Esophagus muscularis mucosa (tissue), 4 donors: ENCODE data around the gene ACACA. TPM values are rescaled to one million over a fixed set of nuclear protein-coding genes. Genes with fewer than 3 reads are reported as not detected.

Source experiments
- DNase-seq: peaks from one replicate; pipeline ENCODE4 v3.0.0-alpha.2; 2017; ENCODE audit errors: extremely low spot score
- H3K27ac ChIP-seq, 4 donors: fragments of 200-600 bp; sonication (generic); replicated peaks in 1 of 4; 1 replicate in 3 of 4; 2 replicates in 1 of 4; pipeline ENCODE4 v1.5.1; 2016 to 2019; ENCODE audit warnings: mild to moderate bottlenecking in 1 of 4
- H3K27me3 ChIP-seq, 4 donors: fragments of 200-600 bp; sonication (generic); one replicate each; pipeline versions ENCODE4 v1.5.1 to v1.6.0; 2016 to 2019
- H3K36me3 ChIP-seq, 4 donors: fragments of 200-600 bp; sonication (generic); one replicate each; pipeline ENCODE4 v1.5.1; 2016 to 2019
- H3K4me1 ChIP-seq, 4 donors: fragments of 200-600 bp; sonication (generic); one replicate each; pipeline ENCODE4 v1.5.1; 2016 to 2019
- H3K4me3 ChIP-seq, 4 donors: fragments of 200-600 bp; sonication (generic); 1 replicate in 2 of 4; 2 replicates in 2 of 4; pipeline ENCODE4 v1.5.1; 2016 to 2019; ENCODE audit warnings: mild to moderate bottlenecking in 4 of 4, moderate library complexity in 1 of 4
- H3K9me3 ChIP-seq, 4 donors: fragments of 200-600 bp; sonication (generic); 1 replicate in 3 of 4; 2 replicates in 1 of 4; pipeline ENCODE4 v1.5.1; 2016 to 2019
- CTCF ChIP-seq, 3 experiments: fragments of 200-600 bp in 2 of 3; fragments of 450-650 bp in 1 of 3; sonication (generic) in 2 of 3; IDR thresholded peaks; one replicate each; pipeline ENCODE4 v1.5.1; 2017 to 2019; ENCODE audit warnings: antibody characterized with exemption in 3 of 3, mild to moderate bottlenecking in 2 of 3, moderate library complexity in 1 of 3
- EP300 ChIP-seq: sonication (generic); formaldehyde crosslinking; IDR thresholded peaks from one replicate; pipeline ENCODE4 v1.6.1; 2017; ENCODE audit warnings: antibody characterized with exemption
- POLR2A ChIP-seq: fragments of 450-650 bp; IDR thresholded peaks from one replicate; pipeline ENCODE4 v1.6.1; 2017; ENCODE audit warnings: antibody characterized with exemption, moderate library complexity, mild to moderate bottlenecking, low read depth
- POLR2AphosphoS5 ChIP-seq, 2 donors: sonication (generic); formaldehyde crosslinking; IDR thresholded peaks; one replicate each; pipeline ENCODE4 v1.6.1; 2017; ENCODE audit warnings: antibody characterized with exemption in 2 of 2
- WGBS: methylation state at CpG from one replicate; pipeline ENCODE4 v1.1.5; 2018; 5-methylcytosine and 5-hydroxymethylcytosine counted together
- intact Hi-C: fragments of 100-400 bp; cut with DNase I; formaldehyde crosslinking; loops from one replicate; pipeline ENCODE4 v1.15.1; 2023
- total RNA-seq, 4 donors: library from RNA; depleted of rRNA; stranded (reverse); fragments of >200 nt; gene quantifications; one replicate each; pipeline versions ENCODE4 v1.1.0 to v1.2.1, GENCODE V29; 2016

Gene ACACA
- total RNA-seq, 4 donors from 2014 or later, result 34.0 to 58.0 (median 50.5) TPM

GRCh38 chr17:37167756-37168155 is 238.9 kb downstream of the ACACA start:
- Histone ChIP-seq H3K27me3 (no peaks in the 10 kb centered on the region), H3K4me1 (no peaks in the 10 kb centered on the region), H3K36me3 (peaks cover 0 to 3% (median 0%) of the 10 kb centered on the region in 4 donors), H3K9me3 (no peaks in the 10 kb centered on the region), H3K4me3 (no peak overlapping the region), H3K27ac (no peak overlapping the region)
- 89% methylated on average over 1 of the region's 1 CpG for WGBS
- TF ChIP-seq CTCF (IDR thresholded peaks at IDR 0.05), result no peak
- TF ChIP-seq POLR2AphosphoS5 (IDR thresholded peaks at IDR 0.05), result no peak
- no peak for TF ChIP-seq POLR2A
- TF ChIP-seq EP300, result no peak
- intact Hi-C loops, result no loop called here
- no peak for DNase-seq

GRCh38 chr17:37164057-37164456 is 242.6 kb downstream of the ACACA start:
- Histone ChIP-seq H3K36me3 (peaks cover 0 to 28% (median 4%) of the 10 kb centered on the region in 4 donors), H3K9me3 (no peaks in the 10 kb centered on the region), H3K4me1 (no peaks in the 10 kb centered on the region)

GRCh38 chr17:37162800-37163199 is 243.8 kb downstream of the ACACA start:
- intact Hi-C loops, result no loop called here
- H3K27me3 ChIP-seq, result no peaks in the 10 kb centered on the region
- TF ChIP-seq EP300 (no peak), POLR2A (no peak), CTCF (IDR thresholded peaks at IDR 0.05) (no peak), POLR2AphosphoS5 (IDR thresholded peaks at IDR 0.05) (no peak)
- 91% methylated on average over 6 of the region's 6 CpGs for WGBS
- H3K36me3 ChIP-seq, result peaks cover 0 to 35% (median 4%) of the 10 kb centered on the region in 4 donors
- H3K27ac ChIP-seq, result no peak overlapping the region
- no peak overlapping the region for H3K4me3 ChIP-seq
- no peaks in the 10 kb centered on the region for H3K4me1 ChIP-seq
- no peaks in the 10 kb centered on the region for H3K9me3 ChIP-seq
- no peak for DNase-seq

More at GRCh38 chr17:37164057-37164456, 242.6 kb downstream of the ACACA start:
- Histone ChIP-seq H3K27ac (no peak overlapping the region), H3K27me3 (no peaks in the 10 kb centered on the region), H3K4me3 (no peak overlapping the region)
- WGBS, result 89% methylated on average over 2 of the region's 2 CpGs
- intact Hi-C loops, result no loop called here
- DNase-seq, result no peak
- TF ChIP-seq CTCF (IDR thresholded peaks at IDR 0.05) (no peak), POLR2AphosphoS5 (IDR thresholded peaks at IDR 0.05) (no peak), EP300 (no peak), POLR2A (no peak)

GRCh38 chr17:37160944-37161343 is 245.7 kb downstream of the ACACA start:
- H3K27me3 ChIP-seq, result no peaks in the 10 kb centered on the region
- H3K36me3 ChIP-seq, result peaks cover 0 to 41% (median 4%) of the 10 kb centered on the region in 4 donors
- DNase-seq, result no peak
- no peak overlapping the region for H3K4me3 ChIP-seq
- no peak overlapping the region for H3K27ac ChIP-seq
- intact Hi-C loops, result no loop called here
- TF ChIP-seq POLR2A, result no peak
- no peak for TF ChIP-seq EP300
- no peak for TF ChIP-seq POLR2AphosphoS5 (IDR thresholded peaks at IDR 0.05)
- TF ChIP-seq CTCF (IDR thresholded peaks at IDR 0.05), result no peak
- H3K4me1 ChIP-seq, result no peaks in the 10 kb centered on the region
- H3K9me3 ChIP-seq, result no peaks in the 10 kb centered on the region

- no peak overlapping the region for H3K4me3 ChIP-seq
- H3K27me3 ChIP-seq, result no peaks in the 10 kb centered on the region
- intact Hi-C loops, result no loop called here
- TF ChIP-seq POLR2A, result no peak
- TF ChIP-seq POLR2AphosphoS5 (IDR thresholded peaks at IDR 0.05), result no peak
- TF ChIP-seq CTCF (IDR thresholded peaks at IDR 0.05), result no peak
- TF ChIP-seq EP300, result no peak
- no peaks in the 10 kb centered on the region for H3K9me3 ChIP-seq
- H3K36me3 ChIP-seq, result peaks cover 0 to 57% (median 3%) of the 10 kb centered on the region in 4 donors
- no peak for DNase-seq
- H3K27ac ChIP-seq, result no peak overlapping the region
- no peaks in the 10 kb centered on the region for H3K4me1 ChIP-seq
- 98% methylated on average over 5 of the region's 5 CpGs for WGBS
Measured at GRCh38 chr17:37158290-37158689, 248.3 kb downstream of the ACACA start.
